ELR (cell line): ENCODE data around the gene UNC5C.

Experiments used
- DNase-seq: peaks from one replicate; pipeline ENCODE4 v3.0.0-alpha.2; 2015; ENCODE audit warnings: low read depth

The UNC5C gene

GRCh38 chr4:95216636-95217035 lies 332.1 kb downstream of the UNC5C start:
- no peak for DNase-seq

DNA sequence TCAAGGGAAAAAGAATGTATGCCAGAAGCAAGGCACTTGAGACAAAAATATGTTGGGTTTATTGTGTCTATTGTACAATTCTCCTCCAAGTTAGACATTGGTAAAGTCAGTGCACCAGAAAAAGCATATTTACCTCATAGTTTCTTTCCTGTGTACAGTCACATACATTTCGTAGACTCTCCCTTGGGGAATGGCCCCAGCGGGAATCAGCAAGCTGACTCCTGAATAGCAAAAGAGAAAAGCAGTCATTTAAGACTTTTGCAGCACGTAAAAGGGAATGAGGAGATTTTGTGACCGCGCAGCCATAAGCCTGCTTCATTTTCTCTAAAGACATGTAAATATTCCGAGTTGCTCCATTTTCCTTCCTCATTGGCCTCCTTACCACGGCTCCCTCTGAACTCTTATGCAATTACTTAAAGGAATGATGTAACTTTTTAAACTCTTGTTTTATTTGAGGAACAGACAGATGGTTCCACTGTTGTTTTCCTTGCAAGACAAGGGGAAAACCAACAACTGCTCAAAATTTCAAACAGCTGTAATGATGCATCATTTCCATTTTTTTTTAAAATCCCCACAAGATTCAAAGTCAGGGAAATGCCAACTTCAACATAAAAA lies 332.7 kb downstream of the UNC5C start:
- DNase-seq = no peak

DNA sequence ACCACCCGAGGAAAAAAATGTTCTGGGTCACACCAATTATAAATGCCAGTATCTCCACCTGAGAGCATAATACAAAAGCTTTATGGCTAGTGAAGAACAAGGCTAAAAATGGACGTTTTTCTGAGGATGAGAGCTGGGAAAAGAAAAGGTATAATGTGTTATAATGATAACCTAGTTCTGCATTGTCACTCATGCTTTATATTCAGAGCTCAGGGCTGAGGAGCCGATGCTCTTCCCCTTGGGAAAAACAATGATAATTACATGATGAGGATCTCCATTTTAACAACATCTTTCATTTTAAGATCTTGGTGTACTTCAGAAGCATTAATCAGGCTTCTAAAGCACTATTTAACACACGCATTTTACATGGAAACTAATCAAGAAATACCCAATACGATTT lies 333.7 kb downstream of the UNC5C start:
- no peak for DNase-seq

DNA sequence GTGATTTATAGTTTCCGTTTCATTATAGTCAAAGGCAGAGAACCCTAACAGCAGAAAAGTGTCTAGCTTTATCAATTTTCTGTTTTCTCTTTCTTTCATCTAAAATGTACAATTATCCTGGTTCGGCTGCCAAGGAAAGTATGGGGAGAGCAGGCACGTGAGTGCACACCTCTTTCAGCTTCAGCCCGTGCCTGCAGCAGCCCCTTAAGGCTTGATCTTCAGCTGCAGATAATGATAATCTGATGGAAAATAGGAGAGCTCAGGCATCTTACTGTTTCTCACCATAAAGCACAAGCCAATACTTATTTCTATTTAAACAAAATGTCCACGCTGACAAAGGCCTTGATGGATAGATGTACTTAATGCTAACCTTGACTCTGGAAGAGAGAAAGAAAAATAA lies 334.4 kb downstream of the UNC5C start:
- DNase-seq = no peak

DNA sequence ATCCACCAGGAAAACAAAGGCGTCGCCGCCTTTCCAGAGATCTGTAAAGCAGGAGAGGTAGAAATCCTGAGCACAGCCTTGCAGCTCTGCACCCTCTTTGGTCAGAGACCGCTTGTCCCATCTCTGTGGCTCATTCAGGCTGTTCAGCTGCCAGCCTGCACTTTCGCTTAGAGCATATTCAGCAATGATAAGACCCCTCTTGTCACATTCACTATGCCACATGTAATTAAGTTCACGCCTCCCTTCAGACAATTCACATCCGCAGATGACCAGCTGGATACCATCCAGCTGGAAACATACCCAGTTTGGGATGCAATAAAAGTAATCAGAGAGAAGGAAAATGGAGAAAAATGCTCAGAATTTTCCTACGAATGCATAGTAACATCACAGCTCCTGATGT lies 335.4 kb downstream of the UNC5C start:
- DNase-seq = no peak

- no peak for DNase-seq
Measured at GRCh38 chr4:95212692-95213091, 336.1 kb downstream of the UNC5C start.

GRCh38 chr4:95209927-95210326 lies 338.8 kb downstream of the UNC5C start:
- no peak for DNase-seq

DNA sequence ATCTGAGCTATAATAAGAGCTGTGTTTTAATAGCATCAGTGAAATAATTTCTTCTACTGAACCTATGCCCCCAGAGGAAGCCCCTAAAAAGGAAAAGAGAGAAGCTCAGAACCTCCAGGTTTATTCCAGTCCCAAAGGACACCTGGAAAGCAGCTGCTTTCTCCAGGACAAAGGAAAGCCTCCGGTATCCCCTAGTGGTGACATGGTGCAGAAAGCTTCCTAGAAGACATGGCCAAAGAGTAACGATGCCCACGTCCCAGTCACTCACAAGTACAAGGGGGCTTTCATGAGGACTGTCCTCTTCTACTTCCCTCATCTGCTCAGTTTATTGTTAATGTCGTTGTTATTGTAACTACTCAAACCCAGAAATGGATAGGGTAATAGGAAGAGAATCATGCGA lies 343.9 kb downstream of the UNC5C start:
- peak; percentile 0 for DNase-seq

- DNase-seq = no peak
Measured at GRCh38 chr4:95204267-95204844, 344.4 kb downstream of the UNC5C start.

DNA sequence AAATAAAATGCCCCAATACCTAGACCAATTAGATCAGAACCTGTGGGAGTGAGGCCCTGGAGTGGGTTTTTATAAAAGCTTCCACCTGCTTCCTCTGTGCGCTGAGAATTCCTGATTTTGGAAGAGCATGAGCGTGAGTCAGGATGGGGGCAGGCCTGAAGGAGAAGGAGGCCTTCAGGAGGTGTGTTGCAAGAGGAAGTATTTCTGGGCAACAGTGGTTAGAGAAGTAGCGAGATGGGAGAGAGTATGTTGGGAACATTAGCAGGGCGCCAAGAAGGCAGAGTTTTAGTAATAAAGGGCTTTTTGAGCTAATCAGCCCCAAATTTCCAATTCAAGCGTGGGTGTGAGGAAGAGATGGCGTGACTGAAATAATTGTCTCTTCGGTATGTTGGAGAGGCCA lies 349.8 kb downstream of the UNC5C start:
- DNase-seq = no peak

DNA sequence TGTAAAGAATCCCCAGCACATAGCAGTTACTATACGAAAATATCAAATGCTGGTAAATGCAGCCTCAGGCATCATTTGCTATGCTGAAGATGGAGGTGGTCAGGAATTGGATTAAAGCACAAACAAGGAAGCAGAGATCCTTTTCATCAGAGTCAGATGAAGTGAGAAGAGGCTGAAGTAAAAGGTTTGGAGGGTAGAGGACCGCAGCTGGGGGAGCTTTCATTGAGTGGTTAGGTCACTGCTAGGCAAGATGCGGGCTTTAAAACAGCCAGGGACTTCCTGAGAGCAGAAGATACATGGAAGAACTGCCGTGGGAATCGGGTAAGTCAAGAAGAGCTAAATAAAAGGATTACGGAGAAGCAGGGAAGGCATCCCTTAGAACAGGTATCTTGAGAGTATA lies 351.4 kb downstream of the UNC5C start:
- no peak for DNase-seq

DNA sequence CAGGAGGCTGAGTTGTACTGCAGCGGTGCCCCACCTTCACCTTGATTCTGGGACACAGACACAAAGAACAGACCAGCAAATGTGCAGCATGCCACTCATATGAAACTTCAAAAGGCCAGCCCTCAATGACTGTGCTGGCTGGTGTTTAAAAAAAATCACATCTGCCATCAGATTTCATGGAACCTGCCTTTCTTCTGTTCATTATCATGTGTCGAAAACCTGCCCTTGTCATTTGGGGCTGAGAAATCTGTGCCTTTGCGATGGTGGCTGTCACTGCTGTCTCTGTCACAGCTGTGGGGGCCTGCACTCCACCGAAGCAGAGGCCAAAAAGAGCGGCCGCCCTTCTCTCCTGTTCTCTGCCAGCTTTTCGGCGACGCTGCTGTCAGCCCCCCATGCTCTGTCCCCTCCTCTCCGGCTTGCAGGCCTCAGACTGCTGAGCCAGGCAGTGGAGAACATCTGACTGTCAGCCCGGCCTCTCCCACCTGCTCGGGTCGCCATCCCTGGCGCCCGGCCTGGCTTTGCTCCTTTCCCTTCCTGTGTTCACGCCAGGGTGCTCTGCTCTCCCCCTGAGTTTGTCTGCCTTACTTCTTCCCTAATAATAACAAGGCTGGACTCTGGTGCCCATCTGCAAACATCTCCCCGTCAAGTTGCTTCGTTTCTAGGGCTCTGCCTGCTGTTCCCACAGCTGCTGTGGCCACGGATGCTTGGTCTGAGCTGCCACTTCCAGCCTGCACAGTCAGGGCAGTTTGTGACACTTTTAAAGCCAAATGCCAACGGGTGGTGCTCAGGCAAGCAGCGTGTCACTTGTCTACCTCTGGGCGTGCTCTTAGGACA lies 355.2 kb downstream of the UNC5C start:
- DNase-seq = no peak

DNA sequence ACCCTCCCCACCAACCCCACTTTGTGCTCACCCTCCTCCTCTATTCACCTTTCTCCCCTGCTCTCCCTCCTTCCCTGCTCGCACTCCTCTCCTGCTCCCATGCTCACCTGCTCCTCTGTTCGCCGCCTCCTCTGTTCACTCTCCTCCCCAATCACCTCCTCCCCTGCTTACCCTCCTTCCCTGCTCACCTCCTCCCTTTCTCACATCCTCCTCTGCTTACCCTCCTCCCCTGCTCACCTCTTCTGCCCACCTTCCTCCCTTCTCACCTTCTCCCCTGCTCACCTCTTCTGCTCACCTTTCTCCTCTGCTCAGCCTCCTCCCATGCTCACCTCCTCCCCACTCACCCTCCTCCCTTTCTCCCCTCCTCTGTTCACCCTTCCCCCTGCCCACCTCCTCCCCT lies 357.2 kb downstream of the UNC5C start:
- no peak for DNase-seq

GRCh38 chr4:95190751-95191436 lies 357.9 kb downstream of the UNC5C start:
- no peak for DNase-seq

DNA sequence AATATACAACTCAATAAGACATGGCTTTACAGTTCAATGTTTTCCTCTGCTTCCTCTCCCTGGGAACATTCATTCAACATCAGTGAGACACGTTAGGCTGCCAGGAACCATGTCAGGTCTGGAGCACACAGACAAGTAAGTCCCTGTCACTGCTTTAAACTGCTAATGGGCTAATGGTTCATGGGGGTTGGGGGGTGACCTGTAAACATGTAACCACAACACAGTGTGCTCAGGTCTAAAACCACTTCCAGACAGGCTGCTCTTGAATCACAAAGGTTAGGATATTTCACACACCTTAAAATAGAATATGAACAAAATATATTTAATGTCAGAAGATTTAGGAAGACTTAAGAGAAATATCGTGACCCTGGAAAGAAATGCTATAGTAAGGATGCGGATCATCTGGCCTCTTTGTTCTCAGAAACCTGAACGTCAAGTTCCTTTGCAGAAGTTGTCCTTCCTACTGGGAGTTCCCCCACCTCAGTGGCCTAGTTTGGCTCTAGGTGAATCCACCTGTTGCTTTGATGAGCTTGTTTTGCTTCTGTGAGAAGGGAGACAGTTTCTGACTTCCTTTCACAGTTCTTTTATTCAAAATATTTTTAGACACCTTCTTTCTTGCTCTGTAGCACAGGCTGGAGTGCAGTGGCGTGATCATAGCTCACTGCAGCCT lies 359.9 kb downstream of the UNC5C start:
- DNase-seq = no peak

DNA sequence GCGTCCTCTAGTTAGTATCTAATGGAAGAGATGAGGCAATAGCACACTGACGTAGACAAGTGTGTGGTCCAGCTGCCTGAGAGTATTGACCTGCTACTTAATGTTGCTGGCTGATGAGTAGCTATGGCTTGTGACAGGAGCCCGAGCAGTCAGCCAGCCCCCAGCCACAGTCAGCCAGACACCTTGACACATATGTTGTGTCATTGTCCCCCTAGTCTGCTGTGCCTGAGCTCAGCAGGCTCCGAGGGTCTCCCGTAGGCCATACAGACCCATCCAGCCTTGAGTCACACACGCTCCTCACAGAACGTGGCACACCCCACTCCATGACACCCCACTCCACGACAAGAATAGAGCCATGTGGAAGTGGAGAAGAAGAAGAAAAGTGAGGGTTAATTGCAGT lies 362.1 kb downstream of the UNC5C start:
- no peak for DNase-seq

GRCh38 chr4:95183656-95184408 lies 364.9 kb downstream of the UNC5C start:
- DNase-seq = no peak

DNA sequence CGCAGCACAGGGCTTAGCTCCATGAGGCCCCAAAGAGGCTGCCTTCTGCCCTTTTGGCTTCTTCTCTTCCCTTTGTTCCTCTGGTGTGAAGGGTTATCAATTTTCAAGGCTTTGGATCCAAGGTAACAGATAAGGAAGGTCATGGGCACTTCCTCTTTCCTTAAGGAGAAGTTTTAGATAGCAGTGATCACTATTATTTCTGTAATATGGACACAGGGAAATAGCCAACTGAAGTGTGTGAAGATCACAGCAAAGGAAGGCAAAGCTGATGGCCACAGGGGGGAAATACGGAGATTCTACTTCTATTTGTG lies 366.8 kb downstream of the UNC5C start:
- DNase-seq = no peak

DNA sequence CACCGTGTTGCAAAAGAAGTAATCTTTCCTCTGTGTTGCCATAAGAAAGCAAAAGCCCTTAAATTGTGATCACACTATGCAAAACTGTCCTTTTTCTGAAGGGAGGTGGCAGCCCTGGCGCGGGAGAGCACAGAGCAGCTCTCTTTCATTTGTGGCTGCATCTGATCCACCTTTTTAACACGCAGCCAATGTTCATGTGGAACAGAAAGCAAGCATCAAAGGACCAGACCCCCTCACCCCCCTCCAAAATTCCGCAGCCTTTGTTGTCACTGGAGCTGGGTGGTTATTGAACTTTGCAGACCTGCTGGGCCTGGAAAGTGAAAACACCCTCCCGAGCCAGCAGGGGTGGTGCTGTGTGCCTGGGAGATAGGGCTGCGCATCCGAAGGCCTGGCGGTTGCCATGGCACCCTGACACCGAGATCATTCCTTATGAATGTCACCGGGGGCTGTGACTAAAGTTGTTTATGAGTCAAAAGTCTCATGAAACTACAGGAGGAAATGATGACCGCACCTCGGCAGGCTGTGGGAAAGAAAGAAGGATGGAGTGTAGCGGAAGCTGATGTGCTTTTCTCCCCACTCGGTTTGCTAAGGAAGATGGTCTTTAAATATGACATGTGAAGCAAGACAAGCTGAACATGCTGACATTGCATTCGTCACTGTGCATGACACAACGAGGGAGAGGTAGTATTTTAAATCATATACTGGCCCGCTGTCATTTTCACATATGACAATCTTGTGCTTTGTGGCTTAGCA lies 367.4 kb downstream of the UNC5C start:
- no peak for DNase-seq

DNA sequence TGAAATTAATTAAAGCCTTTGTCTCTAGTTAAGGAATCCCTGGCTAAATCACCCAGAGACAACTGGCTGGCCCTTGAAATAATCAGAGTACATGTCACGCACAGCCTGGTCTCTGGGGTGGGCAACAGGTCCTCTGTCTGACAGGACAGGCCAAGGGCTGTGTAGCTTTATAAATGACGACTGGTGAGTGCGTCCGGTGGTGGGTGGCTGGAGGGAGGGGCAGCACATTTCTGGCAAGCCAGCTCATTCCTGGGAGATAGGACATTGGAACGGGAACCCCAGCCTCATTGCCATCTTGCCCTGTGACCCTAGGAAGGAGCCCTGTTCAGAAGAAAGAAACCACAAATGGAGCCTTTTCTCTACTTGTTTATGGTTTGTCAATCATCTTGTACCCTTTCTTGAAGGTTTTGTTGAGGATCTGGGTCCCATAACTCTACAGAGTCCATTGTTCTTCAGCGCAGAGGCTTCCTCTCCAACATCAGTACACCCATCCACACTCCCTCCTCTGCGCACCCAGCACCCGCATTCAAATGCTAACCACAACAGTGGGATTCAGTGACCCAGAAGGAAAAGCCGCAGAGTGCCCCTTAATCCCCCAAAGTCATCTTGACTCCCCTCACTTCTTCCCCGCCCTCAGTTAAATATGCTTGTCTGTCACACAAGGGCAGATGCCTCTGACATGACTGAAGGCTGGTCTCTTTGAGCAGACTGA lies 368.1 kb downstream of the UNC5C start:
- no peak for DNase-seq
